HG03460 (cell line): ENCODE measurements around the gene URI1.

Experiments
- ATAC-seq: cut with Tn5 transposase; IDR thresholded peaks from one replicate; pipeline ENCODE4 v1.9.1; 2021; ENCODE audit not compliant: unreplicated experiment

Gene URI1

DNA sequence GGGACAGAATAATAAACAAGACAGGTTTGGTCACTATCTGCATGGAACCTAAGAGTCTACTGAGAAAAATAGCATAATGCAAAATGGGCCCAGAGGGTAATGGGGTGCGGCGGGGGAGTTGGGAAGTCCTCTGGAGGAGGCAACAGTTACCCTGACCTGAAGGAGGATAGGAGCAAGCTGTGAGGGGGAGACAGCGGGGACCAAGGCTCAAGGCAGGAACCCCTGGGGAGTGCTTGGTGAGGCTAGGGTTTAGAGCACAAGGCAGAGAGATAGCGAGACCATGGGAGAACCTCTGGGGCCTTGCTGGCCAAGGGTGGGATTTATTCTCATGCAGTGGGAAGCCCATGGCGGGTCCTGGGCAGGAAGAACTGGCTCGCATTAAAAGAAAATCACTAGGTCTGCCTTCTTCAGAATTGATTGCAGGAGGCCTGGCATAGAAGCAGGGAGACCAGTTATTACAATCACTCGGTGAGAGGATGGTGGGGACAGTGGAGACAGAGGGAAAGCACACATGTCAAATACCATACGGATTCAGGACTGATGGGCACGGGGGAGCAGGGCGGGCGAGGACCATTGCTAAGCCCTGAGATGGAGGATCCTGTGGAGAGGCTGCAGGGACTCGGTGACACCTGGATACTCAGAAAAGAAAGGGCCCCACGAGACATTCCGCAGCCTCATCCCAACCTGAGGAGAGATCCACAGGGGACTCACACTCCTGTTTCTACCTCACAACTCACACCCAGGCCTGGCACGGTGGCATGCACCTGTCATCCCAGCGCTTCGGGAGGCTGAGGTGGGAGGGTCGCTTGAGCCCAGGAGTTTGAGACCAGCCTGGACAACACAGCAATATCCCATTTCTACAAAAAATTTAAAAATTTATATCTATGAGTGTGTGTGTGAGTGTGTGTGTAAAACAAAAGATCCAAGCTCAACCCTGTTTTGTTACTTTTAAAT is 110.4 kb downstream of the URI1 start:
- no peak for ATAC-seq

DNA sequence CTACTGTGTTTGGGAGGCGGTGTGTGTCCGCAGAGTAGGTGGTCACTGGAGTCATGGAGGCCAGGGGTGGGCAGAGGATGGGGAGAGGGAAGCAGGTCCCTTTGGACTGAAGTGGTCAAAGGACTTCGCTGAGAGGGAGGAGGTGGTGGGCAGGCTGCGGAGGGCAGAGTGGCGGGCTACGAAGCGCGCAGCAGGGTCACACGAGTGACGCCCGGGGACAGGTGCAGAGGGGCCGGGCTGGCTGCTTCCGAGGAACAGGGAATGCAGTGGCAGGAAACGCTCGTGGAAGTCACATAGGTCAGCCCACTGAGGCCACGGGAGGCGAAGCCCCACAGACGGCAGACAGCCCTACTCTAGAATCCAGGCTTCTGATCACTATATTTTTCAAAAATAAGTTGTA is 111.5 kb downstream of the URI1 start:
- no peak for ATAC-seq

- no peak for ATAC-seq
Observed at GRCh38 chr19:30054210-30054609, 112.2 kb downstream of the URI1 start.

DNA sequence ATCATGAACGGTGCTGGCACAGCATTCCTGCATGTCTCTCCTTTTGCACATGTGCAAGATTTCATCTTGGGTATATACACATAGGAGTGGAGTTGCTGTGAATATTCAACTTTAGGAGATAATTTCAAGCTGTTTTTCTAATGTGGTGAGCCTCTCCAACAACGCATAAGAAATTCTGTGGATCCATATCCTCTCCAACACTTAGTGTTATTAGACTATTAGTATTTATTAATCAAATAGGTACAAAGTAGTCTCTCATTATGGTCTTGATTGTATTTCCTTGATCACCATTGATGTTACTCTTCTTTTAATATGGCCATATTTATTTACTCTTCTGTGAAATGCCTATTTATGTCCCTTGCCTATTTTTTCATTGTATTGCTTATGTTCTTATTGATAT is 114.5 kb downstream of the URI1 start:
- ATAC-seq = no peak

- ATAC-seq = no peak
Observed at GRCh38 chr19:30059741-30060457, 117.9 kb downstream of the URI1 start.

GRCh38 chr19:30060531-30061222 is 118.6 kb downstream of the URI1 start:
- no peak for ATAC-seq

DNA sequence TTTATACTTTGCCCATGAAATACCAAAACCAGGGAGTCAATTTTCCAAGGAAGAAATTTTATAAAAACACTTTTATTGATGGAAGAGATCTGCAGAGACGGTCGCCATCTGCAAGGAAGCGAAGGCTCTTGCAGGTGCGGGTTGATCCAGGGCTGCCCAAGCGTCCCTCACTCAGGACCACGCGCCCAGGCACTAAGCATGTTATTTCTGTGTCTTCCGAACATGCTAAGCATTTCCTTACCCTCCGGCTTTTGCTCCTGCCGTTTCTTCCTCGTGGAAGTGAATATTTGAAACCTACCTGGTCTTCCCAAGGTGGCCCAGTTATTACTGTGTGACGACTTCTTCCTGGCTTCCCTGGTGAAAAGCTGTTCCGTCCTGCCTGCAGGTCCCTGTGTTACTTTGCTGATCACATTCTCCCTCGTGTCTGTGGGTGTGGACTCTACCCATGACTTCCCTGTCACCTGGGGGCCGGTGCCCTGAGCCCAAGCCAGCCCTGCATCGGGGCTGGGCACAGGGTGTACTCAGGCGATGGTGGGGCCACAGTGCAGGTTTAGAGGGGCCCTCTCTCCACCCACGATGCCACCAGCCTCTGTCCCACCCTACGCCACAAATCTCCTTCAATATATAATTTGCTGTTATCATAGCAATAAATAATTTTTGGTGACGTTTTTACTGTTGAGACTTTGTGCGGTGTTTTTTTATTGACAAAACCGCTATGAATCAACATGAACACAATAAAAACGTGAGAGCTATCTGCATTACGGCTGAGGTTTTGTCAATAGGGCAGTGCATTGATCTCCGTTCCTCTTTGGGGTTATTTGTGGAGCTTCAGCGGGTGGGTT is 119.4 kb downstream of the URI1 start:
- no peak for ATAC-seq

DNA sequence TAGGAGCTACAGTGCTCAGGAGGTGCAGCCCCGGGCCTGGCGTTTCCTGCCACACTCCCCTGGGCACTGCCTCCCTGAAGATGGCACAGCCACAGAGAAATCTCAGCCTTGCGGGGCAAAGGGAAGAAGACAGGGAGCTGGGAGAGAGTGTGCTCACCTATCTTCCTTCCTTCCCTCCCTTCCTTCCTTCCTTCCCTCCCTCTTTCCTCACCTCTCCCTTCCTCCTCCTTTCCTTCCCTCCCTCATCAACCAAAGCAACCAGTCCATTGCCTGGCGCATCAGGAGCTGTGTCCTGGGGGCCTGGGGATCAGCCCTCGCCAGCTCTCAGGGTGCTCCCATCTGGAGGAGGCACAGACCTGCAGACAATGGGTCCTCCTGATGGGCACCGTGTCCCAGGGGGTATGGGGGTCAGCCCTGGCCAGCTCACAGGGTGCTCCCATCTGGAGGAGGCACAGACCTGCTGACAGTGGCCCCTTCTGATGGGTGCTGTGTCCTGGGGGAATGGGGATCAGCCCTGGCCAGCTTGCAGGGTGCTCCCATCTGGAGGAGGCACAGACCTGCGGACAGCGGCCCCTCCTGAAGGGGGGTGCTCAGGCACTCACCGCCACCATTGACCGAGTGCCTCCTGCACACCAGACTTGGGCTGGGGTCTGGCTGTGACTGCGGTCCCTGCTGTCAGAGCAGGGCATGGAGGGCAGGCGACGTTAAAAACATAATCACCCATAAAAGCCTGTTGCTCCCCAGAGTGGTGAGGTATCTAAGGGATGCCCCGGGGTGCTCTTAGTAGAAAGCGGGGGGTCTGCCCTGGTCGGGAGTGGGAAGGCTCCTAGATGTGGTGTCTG is 120.2 kb downstream of the URI1 start:
- ATAC-seq = no peak

GRCh38 chr19:30062907-30063649 is 121.0 kb downstream of the URI1 start:
- ATAC-seq = no peak

DNA sequence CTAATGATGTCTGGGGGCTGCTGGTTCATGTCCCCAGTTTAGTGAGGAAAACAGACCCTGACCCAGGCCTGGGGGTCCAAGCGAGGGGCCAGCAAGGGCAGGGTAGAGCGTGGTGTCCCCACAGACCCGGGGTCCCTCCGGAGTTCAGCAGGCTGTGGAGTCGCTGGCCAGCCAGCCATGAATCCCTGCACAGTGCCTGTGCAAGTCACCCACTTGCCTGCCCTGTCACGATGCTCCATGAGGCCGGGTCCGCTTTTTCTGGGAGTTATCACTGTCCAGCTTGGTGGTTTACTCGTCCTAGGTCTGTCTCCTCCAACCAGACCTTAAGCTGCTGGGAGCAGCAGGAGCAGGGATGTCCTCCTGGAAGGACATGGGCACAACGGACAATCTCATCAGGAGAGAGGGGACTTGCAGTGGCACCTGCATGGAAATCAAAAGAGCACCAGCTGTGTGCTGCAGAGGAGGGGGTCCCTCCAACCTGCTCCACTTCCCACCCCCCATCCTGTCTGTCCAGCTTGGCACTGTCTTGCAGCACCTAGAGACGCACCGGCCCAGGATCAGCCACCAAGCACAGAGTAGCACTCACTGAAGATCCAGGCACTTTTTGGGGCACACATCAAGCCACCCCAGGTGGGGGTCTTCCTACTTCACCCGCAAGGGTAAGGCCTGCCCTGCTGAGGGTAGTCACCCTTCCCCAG is 121.8 kb downstream of the URI1 start:
- no peak for ATAC-seq

GRCh38 chr19:30064348-30064699 is 122.3 kb downstream of the URI1 start:
- ATAC-seq = no peak

- ATAC-seq = no peak
Observed at GRCh38 chr19:30064771-30065494, 122.9 kb downstream of the URI1 start.

DNA sequence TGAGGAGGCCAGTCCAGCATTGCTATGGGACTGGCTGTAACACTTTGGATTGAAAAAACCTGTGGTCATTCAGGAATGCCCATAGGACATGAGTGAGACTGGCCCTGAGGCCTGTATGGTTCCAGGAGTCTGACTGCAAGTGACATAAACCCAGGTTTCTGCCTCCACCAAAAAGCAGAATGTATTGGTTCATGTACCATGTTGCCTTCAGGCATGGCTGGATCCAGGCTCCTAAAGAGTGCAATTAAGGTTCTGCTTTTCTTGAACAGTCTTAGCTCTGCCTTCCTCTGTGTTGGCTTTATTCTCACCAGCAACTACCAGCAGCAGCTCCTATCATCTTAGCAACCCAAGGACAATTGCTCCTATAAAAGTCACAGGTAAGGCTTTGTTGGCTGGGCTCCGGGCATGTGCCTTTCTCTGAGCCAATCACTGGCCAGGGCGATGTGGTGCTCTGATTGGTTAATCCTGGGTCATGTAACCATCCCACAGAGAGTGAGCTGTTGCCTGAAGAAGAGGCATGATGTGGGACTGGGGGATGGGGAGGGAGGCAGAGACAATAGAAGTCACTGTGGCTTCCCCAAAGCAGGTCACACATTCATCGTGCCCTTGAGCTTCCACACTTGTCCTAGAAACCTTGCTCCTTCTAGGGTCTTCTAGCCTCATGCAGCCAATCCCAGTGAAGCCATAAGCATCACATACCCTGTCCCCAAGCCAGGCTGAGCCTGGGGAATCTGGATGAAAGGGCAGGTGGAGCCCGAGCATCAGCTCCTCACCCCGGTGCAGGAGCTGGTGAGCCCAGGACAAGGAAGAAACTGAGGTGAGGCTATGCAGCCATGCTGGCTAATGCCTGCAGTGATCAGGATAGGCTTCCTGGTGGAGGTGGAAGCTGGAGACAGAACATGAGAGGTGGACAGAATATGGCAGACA is 123.9 kb downstream of the URI1 start:
- no peak for ATAC-seq
